K562 (cell line): ENCODE measurements around the gene TIAL1.

Experiments
- EGR1 ChIP-seq: fragments of 450-650 bp; conservative IDR thresholded peaks from 2 replicates; pipeline ENCODE4 v1.6.1; 2017; ENCODE audit warnings: mild to moderate bottlenecking
- EZH2 ChIP-seq: IDR thresholded peaks from 2 replicates; pipeline ENCODE4 v1.6.1; 2012; ENCODE audit warnings: low read depth, mild to moderate bottlenecking, inconsistent platforms, low read length, borderline replicate concordance
- RBM22 ChIP-seq: fragments of 200-400 bp; formaldehyde crosslinking; IDR thresholded peaks from 2 replicates; pipeline ENCODE4 v1.6.1; 2018; ENCODE audit warnings: low read length, low read depth; ENCODE audit not compliant: poor library complexity, severe bottlenecking
- SETDB1 ChIP-seq: IDR thresholded peaks from one replicate; pipeline ENCODE4 v1.6.1; 2012; ENCODE audit warnings: low read length, control low read depth, inconsistent platforms
- SMC3 ChIP-seq: conservative IDR thresholded peaks from 2 replicates; pipeline ENCODE4 v1.6.1; 2011; ENCODE audit warnings: low read depth, low read length, improper control_type of control experiment; ENCODE audit not compliant: insufficient read depth
- ZNF311 ChIP-seq: fragments of 250-450 bp; sonication (Bioruptor Pico); IDR thresholded peaks from 2 replicates; pipeline ENCODE4 v1.4.0; 2020; ENCODE audit warnings: mild to moderate bottlenecking, moderate library complexity
- TF ChIP-seq, protein P1 (sequence below), 2 experiments: fragments of 450-650 bp; IDR thresholded peaks; 2 replicates each; pipeline ENCODE4 v1.6.1; 2016
- TF ChIP-seq, protein P2 (sequence below): fragments of 250-450 bp; sonication (Bioruptor Pico); IDR thresholded peaks from 2 replicates; pipeline ENCODE4 v1.5.0; 2021
- TF ChIP-seq, protein P3 (sequence below): sonication (generic); formaldehyde crosslinking; IDR thresholded peaks from 2 replicates; pipeline ENCODE4 v1.8.0; 2022; ENCODE audit warnings: missing genetic modification reagents, mild to moderate bottlenecking, borderline replicate concordance
- TF ChIP-seq, protein P4 (sequence below), 3 experiments: IDR thresholded peaks in 2 of 3; conservative IDR thresholded peaks in 1 of 3; 2 replicates each; pipeline ENCODE4 v1.5.1; 2011 to 2012; ENCODE audit warnings: low read length in 3 of 3, mild to moderate bottlenecking in 3 of 3, control low read depth in 2 of 3, improper control_type of control experiment in 1 of 3, inconsistent platforms in 1 of 3, low read depth in 1 of 3, mixed read lengths in 1 of 3, moderate library complexity in 1 of 3; ENCODE audit not compliant: insufficient read depth in 2 of 3

DNA sequence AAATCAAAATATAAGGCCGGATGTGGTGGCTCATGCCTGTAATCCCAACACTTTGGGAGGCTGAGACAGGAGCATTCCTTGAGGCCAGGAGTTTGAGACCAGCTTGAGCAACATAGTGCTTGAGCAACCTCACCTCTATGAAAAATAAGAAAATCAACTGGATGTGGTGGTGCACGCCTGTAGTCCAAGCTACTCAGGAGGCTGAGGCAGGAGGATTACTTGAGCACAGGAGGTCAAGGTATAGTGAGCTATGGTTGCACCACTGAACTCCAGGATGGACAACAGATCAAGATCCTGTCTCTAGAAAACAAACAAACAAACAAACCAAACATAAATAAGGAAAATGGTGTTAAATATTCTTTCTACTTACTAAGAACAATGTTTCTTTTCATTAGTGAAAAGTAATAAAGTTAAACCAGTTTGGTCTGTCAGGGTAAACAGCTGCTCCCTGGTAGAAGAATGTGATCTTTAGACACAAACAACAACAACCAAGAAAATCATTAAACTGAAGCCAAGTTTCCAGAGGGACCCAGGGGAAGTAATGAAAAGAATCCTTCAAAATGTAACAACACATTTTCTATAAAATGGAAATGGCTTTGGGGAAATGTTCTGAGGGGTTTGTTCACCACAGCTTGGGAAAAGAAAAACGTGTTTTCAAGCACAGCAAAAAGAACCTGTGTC, 36.9 kb upstream of the TIAL1 start:
- no peak for TF ChIP-seq SETDB1
- TF ChIP-seq SMC3: no peak
- TF ChIP-seq, protein P1, sequence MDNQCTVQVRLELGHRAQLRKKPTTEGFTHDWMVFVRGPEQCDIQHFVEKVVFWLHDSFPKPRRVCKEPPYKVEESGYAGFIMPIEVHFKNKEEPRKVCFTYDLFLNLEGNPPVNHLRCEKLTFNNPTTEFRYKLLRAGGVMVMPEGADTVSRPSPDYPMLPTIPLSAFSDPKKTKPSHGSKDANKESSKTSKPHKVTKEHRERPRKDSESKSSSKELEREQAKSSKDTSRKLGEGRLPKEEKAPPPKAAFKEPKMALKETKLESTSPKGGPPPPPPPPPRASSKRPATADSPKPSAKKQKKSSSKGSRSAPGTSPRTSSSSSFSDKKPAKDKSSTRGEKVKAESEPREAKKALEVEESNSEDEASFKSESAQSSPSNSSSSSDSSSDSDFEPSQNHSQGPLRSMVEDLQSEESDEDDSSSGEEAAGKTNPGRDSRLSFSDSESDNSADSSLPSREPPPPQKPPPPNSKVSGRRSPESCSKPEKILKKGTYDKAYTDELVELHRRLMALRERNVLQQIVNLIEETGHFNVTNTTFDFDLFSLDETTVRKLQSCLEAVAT (IDR thresholded peaks at IDR 0.05): no peak
- no peak for TF ChIP-seq EGR1
- no peak for TF ChIP-seq ZNF311
- TF ChIP-seq, protein P2, sequence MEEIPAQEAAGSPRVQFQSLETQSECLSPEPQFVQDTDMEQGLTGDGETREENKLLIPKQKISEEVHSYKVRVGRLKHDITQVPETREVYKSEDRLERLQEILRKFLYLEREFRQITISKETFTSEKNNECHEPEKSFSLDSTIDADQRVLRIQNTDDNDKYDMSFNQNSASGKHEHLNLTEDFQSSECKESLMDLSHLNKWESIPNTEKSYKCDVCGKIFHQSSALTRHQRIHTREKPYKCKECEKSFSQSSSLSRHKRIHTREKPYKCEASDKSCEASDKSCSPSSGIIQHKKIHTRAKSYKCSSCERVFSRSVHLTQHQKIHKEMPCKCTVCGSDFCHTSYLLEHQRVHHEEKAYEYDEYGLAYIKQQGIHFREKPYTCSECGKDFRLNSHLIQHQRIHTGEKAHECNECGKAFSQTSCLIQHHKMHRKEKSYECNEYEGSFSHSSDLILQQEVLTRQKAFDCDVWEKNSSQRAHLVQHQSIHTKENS: no peak
- TF ChIP-seq, protein P3, sequence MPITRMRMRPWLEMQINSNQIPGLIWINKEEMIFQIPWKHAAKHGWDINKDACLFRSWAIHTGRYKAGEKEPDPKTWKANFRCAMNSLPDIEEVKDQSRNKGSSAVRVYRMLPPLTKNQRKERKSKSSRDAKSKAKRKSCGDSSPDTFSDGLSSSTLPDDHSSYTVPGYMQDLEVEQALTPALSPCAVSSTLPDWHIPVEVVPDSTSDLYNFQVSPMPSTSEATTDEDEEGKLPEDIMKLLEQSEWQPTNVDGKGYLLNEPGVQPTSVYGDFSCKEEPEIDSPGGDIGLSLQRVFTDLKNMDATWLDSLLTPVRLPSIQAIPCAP (CRISPR knock-in tag): no peak
- TF ChIP-seq, protein P4, sequence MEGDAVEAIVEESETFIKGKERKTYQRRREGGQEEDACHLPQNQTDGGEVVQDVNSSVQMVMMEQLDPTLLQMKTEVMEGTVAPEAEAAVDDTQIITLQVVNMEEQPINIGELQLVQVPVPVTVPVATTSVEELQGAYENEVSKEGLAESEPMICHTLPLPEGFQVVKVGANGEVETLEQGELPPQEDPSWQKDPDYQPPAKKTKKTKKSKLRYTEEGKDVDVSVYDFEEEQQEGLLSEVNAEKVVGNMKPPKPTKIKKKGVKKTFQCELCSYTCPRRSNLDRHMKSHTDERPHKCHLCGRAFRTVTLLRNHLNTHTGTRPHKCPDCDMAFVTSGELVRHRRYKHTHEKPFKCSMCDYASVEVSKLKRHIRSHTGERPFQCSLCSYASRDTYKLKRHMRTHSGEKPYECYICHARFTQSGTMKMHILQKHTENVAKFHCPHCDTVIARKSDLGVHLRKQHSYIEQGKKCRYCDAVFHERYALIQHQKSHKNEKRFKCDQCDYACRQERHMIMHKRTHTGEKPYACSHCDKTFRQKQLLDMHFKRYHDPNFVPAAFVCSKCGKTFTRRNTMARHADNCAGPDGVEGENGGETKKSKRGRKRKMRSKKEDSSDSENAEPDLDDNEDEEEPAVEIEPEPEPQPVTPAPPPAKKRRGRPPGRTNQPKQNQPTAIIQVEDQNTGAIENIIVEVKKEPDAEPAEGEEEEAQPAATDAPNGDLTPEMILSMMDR (IDR thresholded peaks at IDR 0.05 in 2 of 3, conservative IDR thresholded peaks at IDR 0.05 in 1 of 3; ENCODE audit: insufficient read depth in 2 of 3, low read depth in 1 of 3, low read length in 3 of 3): no peak
- TF ChIP-seq RBM22: no peak
- TF ChIP-seq EZH2: no peak
